ENCODE data around the gene TSHZ1.
"Not testable (repeated sequence)": the region's sequence is repeated elsewhere in the genome, so short reads cannot be mapped to it uniquely, and the experiment has no call there.

Gene TSHZ1

GRCh38 chr18:75316826-75317225, 106.2 kb downstream of the TSHZ1 start:
- H3K9me3 Mint-ChIP-seq = no peaks in the 10 kb centered on the region
- no peaks in the 10 kb centered on the region for H3K4me1 Mint-ChIP-seq (ENCODE audit: low read depth)
- DNase-seq = no peak
- no peak overlapping the region for H3K4me3 Mint-ChIP-seq
- no peaks in the 10 kb centered on the region for H3K27me3 Mint-ChIP-seq
- H3K27ac Mint-ChIP-seq = no peak overlapping the region
- H3K36me3 Mint-ChIP-seq (ENCODE audit: low read depth) = no peaks in the 10 kb centered on the region

DNA sequence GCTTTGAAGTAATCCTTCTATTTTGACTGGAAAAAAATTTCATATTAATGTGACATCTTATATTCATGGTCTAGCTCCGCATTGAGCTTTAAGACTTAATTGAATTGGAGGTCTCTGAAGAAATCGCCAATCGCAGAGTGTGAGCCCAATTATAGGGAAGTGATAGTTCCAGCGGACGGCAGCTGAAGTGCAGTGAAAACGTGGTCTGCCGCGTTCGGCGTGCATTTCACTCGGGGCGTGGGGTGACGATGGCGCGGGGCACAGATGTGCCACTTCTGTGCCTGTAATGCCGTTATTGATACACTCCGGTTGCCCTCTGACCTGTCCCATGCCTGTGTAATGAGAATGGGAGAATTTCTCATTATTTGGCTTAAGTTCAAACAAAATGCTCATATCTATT, 106.7 kb downstream of the TSHZ1 start:
- Mint-ChIP-seq H3K27ac (no peak overlapping the region), H3K4me3 (no peak overlapping the region), H3K4me1 (ENCODE audit: low read depth) (no peaks in the 10 kb centered on the region), H3K27me3 (no peaks in the 10 kb centered on the region), H3K36me3 (ENCODE audit: low read depth) (no peaks in the 10 kb centered on the region), H3K9me3 (no peaks in the 10 kb centered on the region)
- no peak for DNase-seq

DNA sequence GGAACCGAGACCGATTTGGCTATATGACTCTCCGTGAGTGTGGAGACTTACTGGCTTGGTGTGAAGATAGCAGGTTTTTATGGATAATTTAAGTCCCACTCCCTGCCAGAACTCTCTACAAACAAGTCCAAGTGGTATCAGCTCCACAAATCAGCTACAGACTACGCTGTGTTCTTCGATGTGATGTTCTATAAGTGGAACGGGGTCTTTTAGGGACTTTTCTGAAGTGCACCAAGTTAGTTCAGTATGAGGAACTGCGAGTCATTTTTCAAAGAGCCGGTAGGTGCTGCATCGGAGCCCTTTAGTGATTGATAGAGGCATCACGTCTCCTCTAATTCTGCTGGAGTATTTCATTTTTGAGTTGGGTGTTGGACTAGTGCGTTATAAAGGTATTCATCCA, 107.1 kb downstream of the TSHZ1 start:
- no peaks in the 10 kb centered on the region for H3K4me1 Mint-ChIP-seq (ENCODE audit: low read depth)
- no peak overlapping the region for H3K27ac Mint-ChIP-seq
- no peaks in the 10 kb centered on the region for H3K27me3 Mint-ChIP-seq
- H3K36me3 Mint-ChIP-seq (ENCODE audit: low read depth) = no peaks in the 10 kb centered on the region
- H3K4me3 Mint-ChIP-seq = no peak overlapping the region
- DNase-seq = no peak
- H3K9me3 Mint-ChIP-seq = no peaks in the 10 kb centered on the region

GRCh38 chr18:75319905-75320304, 109.3 kb downstream of the TSHZ1 start:
- Mint-ChIP-seq H3K4me3 (no peak overlapping the region), H3K27ac (no peak overlapping the region), H3K9me3 (no peaks in the 10 kb centered on the region), H3K36me3 (ENCODE audit: low read depth) (no peaks in the 10 kb centered on the region), H3K27me3 (no peaks in the 10 kb centered on the region), H3K4me1 (ENCODE audit: low read depth) (no peaks in the 10 kb centered on the region)
- DNase-seq = no peak

GRCh38 chr18:75320506-75320905, 109.9 kb downstream of the TSHZ1 start:
- Mint-ChIP-seq H3K4me1 (ENCODE audit: low read depth) (no peaks in the 10 kb centered on the region), H3K27ac (no peak overlapping the region), H3K27me3 (no peaks in the 10 kb centered on the region), H3K9me3 (peaks cover 6% of the 10 kb centered on the region), H3K36me3 (ENCODE audit: low read depth) (no peaks in the 10 kb centered on the region), H3K4me3 (no peak overlapping the region)
- no peak for DNase-seq

DNA sequence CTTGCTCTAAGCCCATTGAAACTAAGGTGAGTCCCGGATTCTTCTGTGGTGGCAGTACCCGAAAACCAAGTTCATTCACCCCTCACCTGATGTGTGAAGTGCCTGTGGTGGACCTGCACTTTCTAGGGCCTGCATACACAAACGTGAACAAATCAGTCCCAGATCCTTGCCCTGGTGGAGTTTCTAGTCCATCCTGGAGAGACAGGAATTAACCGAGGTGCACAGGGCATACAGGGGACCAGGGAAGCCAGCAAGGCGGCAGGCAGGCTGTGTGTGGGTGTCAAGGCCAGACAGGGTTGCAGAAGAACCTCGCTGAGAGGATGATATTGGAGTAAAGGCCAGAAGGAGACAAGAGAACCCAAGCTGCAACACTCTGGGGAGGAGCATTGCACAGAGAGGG, 110.8 kb downstream of the TSHZ1 start:
- no peaks in the 10 kb centered on the region for H3K4me1 Mint-ChIP-seq (ENCODE audit: low read depth)
- no peak overlapping the region for H3K4me3 Mint-ChIP-seq
- DNase-seq = no peak
- H3K36me3 Mint-ChIP-seq (ENCODE audit: low read depth) = no peaks in the 10 kb centered on the region
- H3K27ac Mint-ChIP-seq = no peak overlapping the region
- peaks cover 14% of the 10 kb centered on the region for H3K9me3 Mint-ChIP-seq
- no peaks in the 10 kb centered on the region for H3K27me3 Mint-ChIP-seq

- Mint-ChIP-seq H3K27ac (no peak overlapping the region), H3K27me3 (no peaks in the 10 kb centered on the region), H3K36me3 (ENCODE audit: low read depth) (no peaks in the 10 kb centered on the region), H3K4me1 (ENCODE audit: low read depth) (no peaks in the 10 kb centered on the region), H3K4me3 (no peak overlapping the region), H3K9me3 (peaks cover 18% of the 10 kb centered on the region)
- no peak for DNase-seq
Measured at GRCh38 chr18:75322206-75322605, 111.6 kb downstream of the TSHZ1 start.

- no peaks in the 10 kb centered on the region for H3K27me3 Mint-ChIP-seq
- no peak overlapping the region for H3K27ac Mint-ChIP-seq
- H3K4me3 Mint-ChIP-seq = no peak overlapping the region
- no peak for DNase-seq
- peaks cover 18% of the 10 kb centered on the region for H3K9me3 Mint-ChIP-seq
- H3K4me1 Mint-ChIP-seq (ENCODE audit: low read depth) = no peaks in the 10 kb centered on the region
- H3K36me3 Mint-ChIP-seq (ENCODE audit: low read depth) = no peaks in the 10 kb centered on the region
Measured at GRCh38 chr18:75323821-75324585, 113.4 kb downstream of the TSHZ1 start.

GRCh38 chr18:75324686-75325257, 114.2 kb downstream of the TSHZ1 start:
- no peak overlapping the region for H3K4me3 Mint-ChIP-seq
- no peaks in the 10 kb centered on the region for H3K36me3 Mint-ChIP-seq (ENCODE audit: low read depth)
- H3K27me3 Mint-ChIP-seq = no peaks in the 10 kb centered on the region
- H3K9me3 Mint-ChIP-seq = peaks cover 18% of the 10 kb centered on the region
- H3K27ac Mint-ChIP-seq = no peak overlapping the region
- no peak for DNase-seq
- H3K4me1 Mint-ChIP-seq (ENCODE audit: low read depth) = no peaks in the 10 kb centered on the region

GRCh38 chr18:75329753-75330152, 119.2 kb downstream of the TSHZ1 start:
- not testable (repeated sequence) for H3K4me1 Mint-ChIP-seq (ENCODE audit: low read depth); H3K36me3 Mint-ChIP-seq (ENCODE audit: low read depth); DNase-seq; H3K27ac Mint-ChIP-seq; H3K4me3 Mint-ChIP-seq; H3K27me3 Mint-ChIP-seq
- H3K9me3 Mint-ChIP-seq = peaks cover 18% of the 10 kb centered on the region

GRCh38 chr18:75330308-75330707, 119.7 kb downstream of the TSHZ1 start:
- H3K9me3 Mint-ChIP-seq = peaks cover 14% of the 10 kb centered on the region
- H3K4me1 Mint-ChIP-seq (ENCODE audit: low read depth) = peaks cover 2% of the 10 kb centered on the region
- H3K4me3 Mint-ChIP-seq = no peak overlapping the region
- no peak for DNase-seq
- no peaks in the 10 kb centered on the region for H3K36me3 Mint-ChIP-seq (ENCODE audit: low read depth)
- no peak overlapping the region for H3K27ac Mint-ChIP-seq
- H3K27me3 Mint-ChIP-seq = no peaks in the 10 kb centered on the region

GRCh38 chr18:75334869-75335268, 124.3 kb downstream of the TSHZ1 start:
- no peaks in the 10 kb centered on the region for H3K36me3 Mint-ChIP-seq (ENCODE audit: low read depth)
- H3K27ac Mint-ChIP-seq = no peak overlapping the region
- no peaks in the 10 kb centered on the region for H3K9me3 Mint-ChIP-seq
- peaks cover 1% of the 10 kb centered on the region for H3K4me1 Mint-ChIP-seq (ENCODE audit: low read depth)
- no peaks in the 10 kb centered on the region for H3K27me3 Mint-ChIP-seq
- no peak for DNase-seq
- no peak overlapping the region for H3K4me3 Mint-ChIP-seq

GRCh38 chr18:75335511-75335910, 124.9 kb downstream of the TSHZ1 start:
- no peaks in the 10 kb centered on the region for H3K4me1 Mint-ChIP-seq (ENCODE audit: low read depth)

GRCh38 chr18:75336767-75337166, 126.2 kb downstream of the TSHZ1 start:
- Mint-ChIP-seq H3K4me3 (no peak overlapping the region), H3K27ac (no peak overlapping the region), H3K4me1 (ENCODE audit: low read depth) (no peaks in the 10 kb centered on the region), H3K36me3 (ENCODE audit: low read depth) (no peaks in the 10 kb centered on the region), H3K27me3 (no peaks in the 10 kb centered on the region), H3K9me3 (no peaks in the 10 kb centered on the region)
- no peak for DNase-seq

More at GRCh38 chr18:75335511-75335910, 124.9 kb downstream of the TSHZ1 start:
- no peaks in the 10 kb centered on the region for H3K9me3 Mint-ChIP-seq
- H3K36me3 Mint-ChIP-seq (ENCODE audit: low read depth) = no peaks in the 10 kb centered on the region
- H3K4me3 Mint-ChIP-seq = no peak overlapping the region
- DNase-seq = no peak
- H3K27ac Mint-ChIP-seq = no peak overlapping the region
- no peaks in the 10 kb centered on the region for H3K27me3 Mint-ChIP-seq

DNA sequence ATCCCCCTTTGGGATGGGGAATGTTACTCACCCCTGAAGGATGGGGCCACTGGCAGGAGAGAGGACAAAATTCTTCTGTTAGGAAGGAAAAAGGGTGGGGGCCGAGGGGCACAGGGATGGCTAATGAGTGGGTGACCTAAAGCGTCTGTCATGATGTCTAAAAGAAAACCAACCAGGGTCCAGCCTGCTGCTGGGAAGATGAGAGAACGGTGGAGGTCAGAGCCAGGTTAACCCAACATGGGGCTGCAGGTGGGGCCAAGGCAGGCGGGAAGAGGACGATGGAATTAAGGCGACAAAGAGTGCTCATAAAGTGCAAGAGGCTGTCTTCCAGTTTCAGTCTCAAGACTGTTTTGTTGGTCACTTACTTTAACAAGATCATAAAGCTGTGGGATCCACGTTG, 126.8 kb downstream of the TSHZ1 start:
- DNase-seq = no peak
- Mint-ChIP-seq H3K36me3 (ENCODE audit: low read depth) (no peaks in the 10 kb centered on the region), H3K27ac (no peak overlapping the region), H3K9me3 (no peaks in the 10 kb centered on the region), H3K4me1 (ENCODE audit: low read depth) (no peaks in the 10 kb centered on the region), H3K27me3 (no peaks in the 10 kb centered on the region), H3K4me3 (no peak overlapping the region)

Data from activated T-cell treated with anti-CD3 and anti-CD28 coated beads, Interleukin-2, amount 50 U/mL, for 24 hours (primary cell).